ENCODE results near the gene DRP2. TPM values are rescaled to one million over a fixed set of nuclear protein-coding genes. Genes with fewer than 3 reads are reported as not detected.
"Not testable (repeated sequence)": the region's sequence is repeated elsewhere in the genome, so short reads cannot be mapped to it uniquely, and the experiment has no call there.

DRP2 gene
- total RNA-seq, 2 donors from 2014 or later: 0.90 to 1.6 TPM

- no peak for ATAC-seq (replicated peaks)
- Mint-ChIP-seq H3K27ac (no peak overlapping the region), H3K27me3 (no peaks in the 10 kb centered on the region), H3K4me3 (no peak overlapping the region), H3K36me3 (ENCODE audit: low read depth) (no peaks in the 10 kb centered on the region), H3K4me1 (no peaks in the 10 kb centered on the region), H3K9me3 (no peaks in the 10 kb centered on the region)
Observed at GRCh38 chrX:101274198-101274597, 54.6 kb downstream of the DRP2 start.

GRCh38 chrX:101276238-101276637 lies 56.7 kb downstream of the DRP2 start:
- Mint-ChIP-seq H3K36me3 (ENCODE audit: low read depth) (no peaks in the 10 kb centered on the region), H3K27ac (peak overlapping the region; percentile 3), H3K4me1 (no peaks in the 10 kb centered on the region), H3K4me3 (no peak overlapping the region), H3K27me3 (no peaks in the 10 kb centered on the region), H3K9me3 (no peaks in the 10 kb centered on the region)
- no peak for ATAC-seq (replicated peaks)

- Mint-ChIP-seq H3K27ac (no peak overlapping the region), H3K4me1 (no peaks in the 10 kb centered on the region), H3K4me3 (no peak overlapping the region), H3K27me3 (no peaks in the 10 kb centered on the region), H3K36me3 (ENCODE audit: low read depth) (no peaks in the 10 kb centered on the region), H3K9me3 (no peaks in the 10 kb centered on the region)
- peak; percentile 37 for ATAC-seq (replicated peaks)
Observed at GRCh38 chrX:101287402-101287801, 67.8 kb downstream of the DRP2 start.

GRCh38 chrX:101290957-101291603 lies 71.5 kb downstream of the DRP2 start, which contains the start of gene TAF7L:
TAF7L (minus strand) TSS chrX:101291334; CDS start chrX:101287543, 3,791 bp downstream.
- Mint-ChIP-seq H3K27me3 (no peaks in the 10 kb centered on the region), H3K9me3 (no peaks in the 10 kb centered on the region), H3K36me3 (ENCODE audit: low read depth) (no peaks in the 10 kb centered on the region), H3K27ac (no peak within 1 kb of the TSS), H3K4me3 (no peak within 1 kb of the TSS), H3K4me1 (no peaks in the 10 kb centered on the region)
- no peak for ATAC-seq (replicated peaks)

GRCh38 chrX:101295603-101296002 lies 76.0 kb downstream of the DRP2 start:
- H3K4me1 Mint-ChIP-seq; ATAC-seq (replicated peaks); H3K9me3 Mint-ChIP-seq; H3K27ac Mint-ChIP-seq; H3K36me3 Mint-ChIP-seq (ENCODE audit: low read depth); H3K27me3 Mint-ChIP-seq; H3K4me3 Mint-ChIP-seq: not testable (repeated sequence)

GRCh38 chrX:101303790-101304189 lies 84.2 kb downstream of the DRP2 start:
- Mint-ChIP-seq H3K9me3 (no peaks in the 10 kb centered on the region), H3K4me3 (no peak overlapping the region), H3K27me3 (no peaks in the 10 kb centered on the region), H3K27ac (no peak overlapping the region), H3K36me3 (ENCODE audit: low read depth) (no peaks in the 10 kb centered on the region), H3K4me1 (no peaks in the 10 kb centered on the region)
- ATAC-seq (replicated peaks): no peak

Other genes starting within 250 kb of the DRP2 start
- 10 to 100 TPM; 25.7 to 29.2 TPM for gene TRMT2B, start 167.7 kb upstream of the DRP2 start, total RNA-seq
- gene TMEM35A, start 140.9 kb upstream of the DRP2 start, total RNA-seq: not detected
- gene CENPI, start 121.6 kb upstream of the DRP2 start, total RNA-seq: 10 to 100 TPM; 18.6 to 28.1 TPM
- gene TAF7L, start 71.5 kb downstream of the DRP2 start, total RNA-seq: under 1 TPM in 1 of 2 donors, not detected in 1; 0.11 TPM
- 10 to 100 TPM; 15.4 to 27.8 TPM for gene TIMM8A, start 129.0 kb downstream of the DRP2 start, total RNA-seq
- gene BTK, start 166.4 kb downstream of the DRP2 start, total RNA-seq: 1 to 10 TPM in 1 of 2 donors, under 1 TPM in 1; 0.48 to 1.7 TPM
- gene RPL36A, start 171.2 kb downstream of the DRP2 start, total RNA-seq: 100 to 1,000 TPM; 197 to 307 TPM
- gene GLA, start 188.1 kb downstream of the DRP2 start, total RNA-seq: 10 to 100 TPM; 64.9 to 67.2 TPM
- 10 to 100 TPM; 25.1 to 39.1 TPM for gene HNRNPH2, start 188.4 kb downstream of the DRP2 start, total RNA-seq